GM20431 (cell line): ENCODE data around the gene MAPKAPK2.
"Not testable (repeated sequence)": the region's sequence is repeated elsewhere in the genome, so short reads cannot be mapped to it uniquely, and the experiment has no call there.

ENCODE experiments used
- in situ Hi-C: fragments of 300-500 bp; cut with MseI, MboI; formaldehyde crosslinking; loops from one replicate; pipeline ENCODE4 v1.15.0; 2020; ENCODE audit warnings: low sequenced_read_pairs; ENCODE audit not compliant: unreplicated experiment

Gene MAPKAPK2

DNA sequence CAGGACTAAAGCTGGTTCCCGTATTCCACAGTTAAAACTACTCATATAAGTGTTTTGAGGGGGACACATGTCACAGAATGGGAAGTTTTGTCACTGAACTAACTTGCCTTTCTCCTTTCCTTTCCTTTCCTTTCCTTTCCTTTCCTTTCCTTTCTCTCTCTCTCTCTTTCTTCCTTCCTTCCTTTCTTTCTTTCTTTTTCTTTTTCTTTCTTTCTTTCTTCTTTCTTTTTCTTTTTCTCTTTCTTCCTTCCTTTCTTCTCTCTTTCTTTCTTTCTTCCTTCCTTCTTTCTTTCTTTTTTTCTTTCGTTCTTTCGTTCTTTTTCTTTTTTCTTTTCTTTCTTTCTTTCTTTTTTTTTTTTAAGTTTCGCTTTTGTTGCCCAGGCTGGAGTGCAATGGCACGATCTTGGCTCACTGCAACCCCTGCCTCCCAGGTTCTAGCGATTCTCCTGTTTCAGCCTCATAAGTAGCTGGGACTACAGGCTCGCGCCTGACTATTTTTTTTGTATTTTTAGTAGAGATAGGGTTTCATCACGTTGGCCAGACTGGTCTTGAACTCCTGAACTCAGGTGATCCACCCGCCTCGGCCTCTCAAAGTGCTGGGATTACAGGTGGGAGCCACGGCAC, 78.1 kb downstream of the MAPKAPK2 start:
- in situ Hi-C loops = not testable (repeated sequence)

DNA sequence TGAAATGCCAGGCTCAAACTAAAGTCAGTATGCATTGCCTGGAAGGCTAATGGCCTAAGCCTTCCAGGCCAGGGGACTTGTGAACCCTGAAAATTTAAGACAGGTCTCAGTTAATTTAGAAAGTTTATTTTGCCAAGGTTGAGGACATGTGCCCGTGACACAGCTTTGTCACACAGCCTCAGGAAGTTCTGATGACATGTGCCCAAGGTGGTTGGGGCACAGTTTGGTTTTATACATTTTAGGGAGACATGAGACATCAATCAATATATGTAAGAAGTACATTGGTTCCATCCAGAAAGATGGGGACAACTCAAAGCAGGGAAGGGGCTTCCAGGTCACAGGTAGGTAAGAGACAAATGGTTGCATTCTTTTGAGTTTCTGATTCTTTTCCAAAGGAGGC, 81.1 kb downstream of the MAPKAPK2 start:
- in situ Hi-C loops = not testable (repeated sequence)

DNA sequence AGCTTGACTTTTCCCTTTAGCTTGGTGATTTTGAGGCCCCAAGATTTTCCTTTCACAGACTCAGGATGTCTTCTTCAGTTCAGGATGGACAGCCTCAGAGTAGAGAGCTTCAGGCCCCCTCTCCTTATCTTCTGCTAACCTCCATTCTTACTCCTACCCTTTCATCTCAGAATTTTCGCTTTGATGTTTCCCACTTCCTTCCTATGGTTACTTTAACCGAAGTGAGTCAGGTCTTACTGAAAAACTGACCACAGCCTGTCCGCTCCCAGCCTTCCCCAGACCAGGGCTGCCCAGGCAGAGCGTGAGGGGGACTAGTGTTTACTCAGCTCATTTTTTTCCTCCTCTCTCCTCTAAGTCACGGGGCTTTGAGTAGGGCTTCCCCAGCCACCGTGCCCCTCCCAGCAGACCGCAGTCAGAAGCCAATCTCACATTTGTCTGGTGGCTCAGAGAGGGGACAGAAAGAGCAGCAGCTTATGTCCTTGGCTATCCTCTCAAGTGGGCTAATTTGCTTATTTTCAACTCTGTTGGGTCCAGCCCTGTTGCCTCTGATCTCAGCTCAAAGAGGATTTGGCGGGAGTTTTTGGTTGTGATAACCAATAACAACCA, 81.6 kb downstream of the MAPKAPK2 start:
- in situ Hi-C loops = no loop called here

DNA sequence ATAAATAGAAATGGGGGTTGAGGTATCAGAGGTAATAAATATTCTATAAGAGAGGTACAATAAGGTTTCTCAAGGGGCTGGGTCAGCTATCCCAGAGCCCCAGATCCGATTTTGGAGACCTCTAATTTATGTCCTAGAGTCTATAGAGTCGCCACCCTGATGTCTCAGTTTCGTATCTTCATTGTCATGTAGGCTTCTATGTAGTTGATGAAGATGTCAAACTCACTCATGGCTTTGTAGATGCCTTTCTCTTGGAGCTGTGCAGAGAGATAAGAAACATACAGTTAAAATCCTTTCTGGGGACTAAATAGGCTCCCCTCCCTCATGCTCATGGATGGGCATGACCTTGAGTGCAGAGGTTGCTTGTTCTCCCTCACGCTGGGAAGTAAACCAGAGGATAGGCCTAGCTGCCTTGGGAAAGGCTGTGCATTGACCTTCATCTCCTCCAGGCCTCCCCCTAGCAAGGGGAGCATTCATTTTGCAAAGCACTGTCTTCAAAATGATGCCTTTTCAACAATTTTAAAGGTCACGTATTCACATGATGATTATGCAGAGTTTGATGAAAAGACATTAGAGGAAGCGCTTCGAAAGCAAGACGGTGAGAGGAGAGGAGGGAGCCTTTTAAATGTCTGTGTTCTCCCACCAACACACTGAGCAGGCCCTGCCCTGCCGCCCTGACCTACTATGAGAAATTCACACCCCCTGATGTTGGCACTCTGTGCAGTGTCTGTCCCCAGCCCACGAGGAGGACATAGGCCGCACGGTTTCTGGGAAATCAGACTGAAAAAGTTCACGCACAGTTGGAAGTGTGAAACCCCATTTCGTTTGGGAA, 84.0 kb downstream of the MAPKAPK2 start:
- in situ Hi-C loops = no loop called here

DNA sequence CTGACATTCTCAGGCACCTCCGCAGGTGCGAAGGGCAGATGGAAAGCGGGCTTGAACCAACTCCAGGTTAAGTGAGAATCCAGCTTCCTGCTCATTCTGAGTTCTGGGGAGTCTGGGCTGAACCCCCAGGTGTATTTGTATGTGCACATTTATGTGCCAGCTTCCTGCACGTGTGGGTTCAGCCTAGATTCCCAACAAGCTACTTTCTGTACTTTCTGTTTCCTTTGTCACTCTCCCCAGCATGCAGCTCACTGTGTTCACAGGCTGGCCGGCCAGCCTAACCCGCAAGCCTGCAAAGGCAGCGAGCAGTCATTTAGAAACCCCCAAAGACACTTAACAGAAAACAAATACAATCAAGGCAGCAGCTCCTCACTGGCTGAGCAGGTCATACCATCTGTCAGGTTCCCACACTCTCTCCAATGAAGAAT, 84.6 kb downstream of the MAPKAPK2 start:
- in situ Hi-C loops = no loop called here

DNA sequence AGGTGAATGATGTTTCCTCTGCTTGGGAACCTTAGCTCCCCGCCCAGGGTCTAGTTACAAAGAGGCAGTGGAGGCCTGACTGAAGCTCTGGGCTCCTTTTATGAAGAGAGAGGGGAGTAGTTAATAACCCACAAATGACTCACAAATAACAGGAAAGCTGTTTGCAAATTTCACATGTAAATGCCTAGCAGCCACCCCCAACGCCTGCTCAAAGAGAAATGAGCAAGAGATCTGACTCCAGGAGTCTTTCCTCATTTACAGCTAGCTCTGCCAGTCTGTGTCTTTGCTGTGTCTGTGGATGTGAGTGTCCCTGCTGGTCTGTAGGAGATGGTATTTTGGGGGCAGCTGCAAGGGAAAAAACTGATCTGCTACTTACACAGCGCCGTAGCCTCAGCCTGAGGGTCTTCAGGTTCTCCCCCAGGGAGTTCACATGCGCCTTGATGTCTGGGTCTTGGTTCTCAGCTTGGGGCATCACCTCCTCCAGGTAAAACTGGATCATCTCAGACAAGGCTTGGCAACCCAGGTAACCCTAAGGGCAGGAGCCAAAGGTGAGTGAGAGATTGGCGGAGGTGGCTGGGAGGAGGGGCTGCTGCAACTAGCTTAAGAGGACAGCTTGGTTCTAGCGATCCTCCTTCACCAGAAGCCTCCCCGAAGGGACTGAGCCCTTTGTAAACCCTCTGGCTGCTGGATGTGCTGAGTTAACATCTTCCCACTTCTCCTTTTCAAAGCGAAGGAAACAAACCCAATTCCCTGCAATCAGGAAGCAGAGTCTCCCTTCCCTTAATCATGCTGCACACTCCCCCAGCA, 86.0 kb downstream of the MAPKAPK2 start, which contains the start of gene IL19:
Gene IL19 (plus strand): TSS at position 243 of the 807 bp plus-strand sequence. CDS start 65,890 bp downstream, outside the sequence.
- in situ Hi-C loops = no loop called here

DNA sequence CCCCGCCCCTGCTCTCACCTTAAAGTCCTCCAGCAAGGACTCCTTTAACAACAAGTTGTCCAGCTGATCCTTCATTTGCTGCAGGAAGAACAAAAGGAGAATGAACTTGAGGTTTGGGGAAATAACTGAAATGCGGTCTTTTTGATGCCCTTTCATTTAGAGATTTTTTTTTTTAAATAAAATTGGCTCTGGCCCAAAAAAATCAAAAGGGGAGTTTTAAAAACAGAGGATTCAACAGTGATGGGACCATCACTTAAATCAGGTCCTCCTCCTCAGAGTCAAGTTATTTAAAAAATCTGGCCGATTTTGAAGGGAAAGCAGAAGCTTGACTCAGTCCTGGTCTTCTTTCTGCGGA, 86.6 kb downstream of the MAPKAPK2 start:
- in situ Hi-C loops = no loop called here

DNA sequence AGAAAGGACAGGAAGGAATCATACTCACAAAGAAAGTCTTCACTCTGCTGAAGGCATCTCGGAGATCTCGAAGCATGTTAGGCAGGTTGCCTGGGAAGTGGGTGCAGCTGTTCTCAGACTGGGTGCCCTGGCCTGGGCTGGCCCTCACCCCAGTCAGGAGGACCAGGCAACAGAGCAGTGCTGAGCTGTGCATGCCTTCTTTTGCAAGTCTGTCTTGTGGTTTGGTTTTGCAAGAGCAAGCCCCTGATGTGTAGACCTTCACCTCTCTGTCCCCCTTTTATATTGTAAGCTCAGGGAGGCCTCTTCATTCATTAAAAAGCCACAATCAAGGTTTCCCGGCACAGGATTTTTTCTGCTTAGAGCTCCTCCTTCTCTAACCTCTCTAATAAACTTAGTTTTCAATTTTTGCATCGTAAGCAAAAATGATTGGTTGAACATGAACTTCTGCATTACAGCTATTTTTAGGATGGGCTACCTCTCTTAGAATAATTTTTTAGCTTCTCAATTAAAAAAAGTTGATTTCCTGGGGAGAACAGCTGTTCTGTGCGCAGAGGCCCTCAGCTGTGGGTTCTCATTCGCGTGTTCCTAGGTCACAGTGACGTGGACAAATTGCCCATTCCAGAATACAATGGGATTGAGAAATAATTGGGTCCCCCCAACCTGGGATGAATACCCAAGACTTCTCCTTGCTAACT, 87.7 kb downstream of the MAPKAPK2 start, which contains the start of gene IL10:
Gene IL10 (minus strand): TSS at position 252 of the 695 bp plus-strand sequence. CDS start 59 bp downstream, at position 193.
- in situ Hi-C loops = no loop called here

DNA sequence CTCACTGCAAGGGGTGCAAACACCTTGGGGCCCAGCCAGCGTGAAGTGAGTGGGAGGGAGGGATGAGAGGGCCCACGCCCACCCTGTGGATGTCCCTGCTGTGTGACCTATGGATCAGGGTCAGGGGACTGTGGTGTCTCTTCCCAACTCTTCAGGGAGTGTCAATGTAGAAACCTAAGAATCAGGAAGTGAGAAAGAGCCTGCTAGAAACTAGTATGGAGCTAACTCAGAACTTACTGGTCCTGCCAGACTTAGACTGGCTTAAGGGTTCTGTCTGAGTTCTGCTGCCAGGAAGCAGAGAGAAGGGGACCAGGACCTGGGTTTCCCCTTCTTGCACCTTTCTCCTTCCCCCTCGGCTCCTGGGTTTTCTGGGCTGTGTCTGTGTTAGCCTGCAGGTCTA, 89.4 kb downstream of the MAPKAPK2 start:
- in situ Hi-C loops = no loop called here

DNA sequence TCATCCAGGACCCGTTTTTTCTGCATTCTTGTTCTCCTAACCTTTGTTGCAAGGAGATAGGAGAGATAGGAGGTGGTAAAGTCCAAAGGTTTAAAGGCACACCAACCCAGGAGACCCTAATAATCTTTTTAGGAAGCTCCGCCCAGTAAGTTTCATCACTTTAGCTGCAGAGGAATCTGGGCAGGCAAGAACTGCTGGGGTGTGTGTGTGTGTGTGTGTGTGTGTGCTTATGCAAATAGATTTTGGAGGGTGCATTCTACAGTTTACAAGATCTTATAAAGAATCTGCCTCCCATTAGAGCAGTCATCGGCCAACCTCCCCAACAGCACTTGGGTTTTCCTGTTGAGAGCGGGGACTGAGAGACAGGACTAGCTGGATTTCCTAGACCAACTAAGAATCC, 91.5 kb downstream of the MAPKAPK2 start:
- in situ Hi-C loops = no loop called here

DNA sequence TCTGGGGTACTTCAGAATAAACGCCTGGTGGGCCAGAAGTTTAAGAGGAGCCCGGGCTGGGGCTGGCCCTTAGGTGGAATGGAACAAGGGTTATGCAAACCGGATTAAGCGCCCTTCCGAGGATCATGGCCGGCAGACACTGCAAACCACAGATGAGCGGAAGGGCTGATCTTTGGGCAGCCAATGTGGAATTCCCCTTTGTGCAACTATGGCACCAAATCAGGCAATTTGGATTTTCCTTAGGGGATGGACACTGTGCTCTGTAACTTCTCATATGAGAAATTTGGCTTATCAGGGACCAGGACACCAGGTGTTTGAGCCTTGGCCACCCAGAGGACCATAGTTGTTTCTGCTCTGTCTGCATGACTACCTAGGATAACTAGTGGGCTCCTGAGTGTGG, 93.3 kb downstream of the MAPKAPK2 start:
- in situ Hi-C loops = no loop called here

DNA sequence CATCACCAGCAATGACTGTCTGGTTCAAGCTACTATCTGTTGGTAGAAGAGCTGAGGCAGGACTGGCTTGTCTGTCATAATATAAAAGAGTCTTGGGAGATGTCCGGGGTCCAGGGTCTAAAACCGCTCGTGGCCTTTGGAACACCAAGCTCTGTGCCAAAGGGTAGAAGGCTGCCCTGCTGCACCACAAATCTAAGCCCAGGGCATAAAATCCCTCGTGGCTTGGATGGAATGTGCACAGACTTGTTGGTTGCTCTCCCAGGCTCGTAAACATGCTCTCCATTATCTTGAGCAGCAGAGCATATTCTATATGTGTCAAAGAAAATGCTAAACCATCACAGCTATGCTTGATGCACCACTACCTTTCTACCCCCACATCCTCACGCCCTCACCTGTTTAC, 94.2 kb downstream of the MAPKAPK2 start:
- in situ Hi-C loops = not testable (repeated sequence)

DNA sequence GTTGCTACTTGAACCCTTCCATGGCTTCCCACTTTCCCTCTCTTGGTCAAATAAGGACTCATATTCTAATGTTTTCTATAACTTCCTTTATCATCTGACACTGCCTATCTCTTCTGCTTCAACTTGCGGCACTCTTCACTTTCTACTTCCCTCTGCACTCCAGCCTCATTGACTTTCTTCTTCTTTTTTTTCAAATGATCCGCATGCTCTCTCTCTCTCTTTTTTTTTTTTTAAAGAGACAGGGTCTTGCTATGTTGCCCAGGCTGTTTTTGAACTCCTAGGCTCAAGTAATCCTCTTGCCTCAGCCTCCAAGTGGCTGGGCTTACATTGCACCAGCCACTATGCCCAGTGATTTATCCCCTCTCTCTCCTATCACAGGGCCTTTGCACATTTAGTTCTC, 94.9 kb downstream of the MAPKAPK2 start:
- in situ Hi-C loops = no loop called here

DNA sequence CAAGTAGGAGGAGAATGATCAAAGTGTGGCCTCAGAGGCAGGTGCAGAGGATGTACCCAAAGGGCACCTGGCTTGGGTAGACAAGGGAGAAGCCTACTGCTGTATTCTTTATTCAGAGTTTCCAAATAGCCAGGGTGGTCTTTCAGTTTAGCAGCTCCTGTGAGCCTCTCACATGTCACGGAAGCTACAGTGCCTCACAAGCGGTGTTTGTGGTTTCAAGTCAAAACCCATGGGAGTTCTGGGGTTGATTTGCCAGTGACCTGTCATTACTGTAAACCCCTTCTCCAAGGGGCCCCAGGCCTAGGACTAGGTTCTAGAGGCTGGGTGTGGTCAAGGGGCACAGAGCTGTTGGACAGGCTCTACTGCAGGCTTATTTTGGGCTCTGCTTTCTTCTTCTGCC, 97.7 kb downstream of the MAPKAPK2 start:
- in situ Hi-C loops = no loop called here

DNA sequence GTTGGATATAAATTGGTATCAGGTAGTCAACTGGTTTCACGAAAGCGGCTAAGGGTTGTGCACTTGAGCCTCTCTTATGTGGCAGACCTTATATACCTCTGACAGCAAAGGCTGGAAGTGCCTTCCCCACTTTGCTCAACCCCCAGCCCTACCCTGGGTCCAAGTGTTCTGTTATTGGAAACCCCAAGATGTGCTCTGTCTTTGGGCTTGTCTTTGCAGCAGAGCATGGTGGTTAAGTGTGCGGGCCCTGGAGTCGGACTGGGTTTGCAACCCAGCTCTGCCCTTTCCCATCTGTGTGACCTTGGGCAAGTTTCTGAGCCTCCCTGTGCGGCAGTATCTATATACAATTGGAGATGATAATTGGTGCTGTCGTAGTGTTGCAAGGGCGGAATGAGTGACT, 98.8 kb downstream of the MAPKAPK2 start:
- in situ Hi-C loops = no loop called here
